Measurements from ENCODE around the gene SLC6A7.
"Not testable (repeated sequence)": the region's sequence is repeated elsewhere in the genome, so short reads cannot be mapped to it uniquely, and the experiment has no call there.

SLC6A7 gene

DNA sequence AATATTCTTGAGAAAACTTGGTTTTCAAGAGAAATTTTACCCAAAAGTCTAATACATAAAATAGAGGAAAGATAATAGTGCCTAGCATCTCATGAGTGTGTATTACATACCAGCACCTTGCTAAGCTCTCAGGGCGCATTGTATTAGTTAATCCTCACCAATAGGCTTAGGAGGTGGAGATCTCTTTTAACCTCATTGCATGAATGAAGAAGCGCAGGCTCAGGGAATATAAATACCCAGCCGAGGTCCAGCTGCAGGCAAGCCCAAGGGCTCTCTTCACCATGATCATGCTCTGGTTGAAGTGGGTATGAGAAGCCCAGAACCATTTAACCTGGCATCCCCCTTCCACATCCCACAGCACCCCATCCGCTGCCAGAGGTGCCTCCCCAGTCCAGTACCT, 53.7 kb downstream of the SLC6A7 start:
- no peak for DNase-seq (ENCODE audit: low spot score)

DNA sequence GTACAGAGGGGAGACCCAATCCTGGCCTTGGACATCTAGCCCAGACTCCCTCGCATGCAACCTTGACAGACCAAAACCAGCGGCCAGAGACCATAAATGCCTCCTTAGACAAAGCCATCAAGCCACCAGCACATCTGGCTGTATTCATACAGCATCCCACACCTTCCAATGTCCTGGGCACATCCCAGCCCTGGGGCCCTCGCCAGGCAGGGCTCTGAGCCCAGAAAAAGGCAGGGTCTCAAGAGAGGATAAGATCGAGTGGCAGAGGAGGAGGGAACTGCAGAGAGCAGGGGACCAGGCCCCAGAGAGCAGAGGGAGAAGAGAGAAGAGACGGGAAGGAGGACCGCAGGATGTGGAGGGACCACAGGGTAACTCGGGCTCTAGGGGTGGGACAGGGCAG, 54.3 kb downstream of the SLC6A7 start:
- DNase-seq (ENCODE audit: low spot score): no peak

- DNase-seq (ENCODE audit: low spot score): peak; percentile 76
Observed at GRCh38 chr5:150245111-150245789, 55.4 kb downstream of the SLC6A7 start.

DNA sequence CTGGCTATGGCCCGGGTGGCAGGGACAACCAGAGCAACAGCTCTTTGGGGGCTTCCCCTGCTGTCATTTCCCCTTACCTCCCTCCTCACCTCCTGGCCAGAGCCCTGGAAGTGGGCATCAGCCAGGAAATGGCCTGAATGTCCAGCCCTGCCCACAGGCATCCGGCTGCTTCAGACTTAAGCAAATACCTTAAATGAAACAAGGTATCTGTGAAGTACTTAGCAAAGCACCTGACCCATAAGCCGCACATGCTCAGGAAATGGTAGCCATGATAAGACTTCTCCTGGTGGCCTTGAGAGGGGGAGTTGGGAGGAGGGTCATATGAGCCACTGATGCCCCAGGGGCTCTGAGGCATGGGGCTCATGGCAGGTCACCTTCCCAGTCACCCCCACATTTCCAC, 55.9 kb downstream of the SLC6A7 start:
- no peak for DNase-seq (ENCODE audit: low spot score)

DNA sequence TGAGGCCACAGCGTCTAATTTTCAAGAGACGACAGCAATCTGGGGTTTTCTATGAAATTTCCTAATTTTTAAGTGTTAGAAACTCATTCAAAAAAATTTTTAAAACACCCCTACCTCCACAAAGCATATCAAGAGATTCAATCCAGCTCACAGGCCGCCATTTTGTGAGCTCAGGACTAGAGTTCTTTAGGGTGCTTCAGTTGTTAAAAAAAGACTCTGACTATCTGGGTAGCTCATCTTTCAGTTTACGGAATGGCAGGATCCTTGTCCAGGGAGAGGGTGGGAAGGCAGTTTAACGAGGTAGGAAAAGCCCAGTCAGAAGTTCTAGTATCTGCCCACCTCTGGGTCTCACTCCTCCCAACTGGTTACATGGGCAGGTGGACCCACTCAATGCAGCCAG, 56.6 kb downstream of the SLC6A7 start:
- no peak for DNase-seq (ENCODE audit: low spot score)

GRCh38 chr5:150246835-150247234, 57.0 kb downstream of the SLC6A7 start:
- DNase-seq (ENCODE audit: low spot score): no peak

- DNase-seq (ENCODE audit: low spot score): no peak
Observed at GRCh38 chr5:150247726-150248125, 57.9 kb downstream of the SLC6A7 start.

- not testable (repeated sequence) for DNase-seq (ENCODE audit: low spot score)
Observed at GRCh38 chr5:150248493-150248892, 58.6 kb downstream of the SLC6A7 start.

DNA sequence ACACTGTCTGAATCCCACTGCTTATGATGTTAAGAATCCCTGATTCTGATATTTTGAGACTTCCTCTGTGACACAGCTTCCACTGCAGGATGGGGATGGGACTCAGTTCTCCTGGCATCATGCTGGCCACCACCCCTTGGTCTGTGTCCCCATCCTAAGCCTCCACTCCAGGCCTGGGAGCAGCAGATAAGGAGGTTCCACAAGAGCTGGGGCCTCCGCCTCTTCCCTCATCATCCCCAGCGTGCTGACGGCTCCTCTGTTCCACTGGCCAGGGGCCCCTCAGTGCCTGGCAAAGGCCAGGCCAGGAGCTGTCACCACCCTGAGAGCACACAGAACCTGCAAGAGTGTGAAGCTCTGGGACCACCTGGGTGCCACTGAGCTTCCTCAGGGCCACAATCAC, 59.1 kb downstream of the SLC6A7 start:
- no peak for DNase-seq (ENCODE audit: low spot score)

DNA sequence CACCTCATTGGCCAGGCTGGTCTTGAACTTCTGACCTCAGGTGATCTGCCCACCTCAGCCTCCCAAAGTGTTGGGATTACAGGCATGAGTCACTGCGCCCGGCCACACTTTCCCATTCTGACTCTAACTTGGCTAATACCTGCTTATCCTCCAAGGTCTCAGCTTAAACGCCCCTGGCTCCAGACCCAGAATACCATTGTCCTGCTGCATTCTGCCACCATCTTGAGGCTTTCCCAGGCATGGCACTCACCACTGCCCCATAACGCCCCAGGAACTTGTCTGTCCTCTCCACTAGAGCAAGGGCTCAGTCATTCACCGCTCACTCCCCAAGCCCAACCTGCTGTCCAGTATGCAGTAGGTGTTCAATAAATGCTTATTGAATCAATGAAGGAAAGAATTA, 59.9 kb downstream of the SLC6A7 start:
- DNase-seq (ENCODE audit: low spot score): no peak

DNA sequence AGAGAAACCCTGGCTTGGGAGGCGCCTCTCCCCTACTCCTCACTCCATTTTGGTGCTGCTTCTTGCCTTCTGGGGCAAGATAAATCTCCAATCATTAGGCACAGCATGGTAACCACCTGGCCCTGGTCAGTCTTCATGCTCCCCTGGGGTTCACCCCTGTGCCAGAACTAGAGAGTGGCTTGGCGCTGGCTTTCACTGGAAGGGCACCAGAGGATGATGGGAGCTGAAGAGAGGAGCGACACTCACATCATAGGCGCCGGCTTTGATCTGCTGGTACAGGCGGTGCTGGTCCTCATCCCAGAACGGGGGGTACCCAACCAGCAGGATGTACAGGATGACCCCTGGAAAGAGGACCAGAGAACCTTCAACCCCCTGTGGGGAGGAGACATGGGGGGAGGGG, 61.6 kb downstream of the SLC6A7 start:
- DNase-seq (ENCODE audit: low spot score): no peak

GRCh38 chr5:150252489-150252888, 62.6 kb downstream of the SLC6A7 start:
- no peak for DNase-seq (ENCODE audit: low spot score)

GRCh38 chr5:150253416-150254208, 63.8 kb downstream of the SLC6A7 start:
- DNase-seq (ENCODE audit: low spot score): no peak

DNA sequence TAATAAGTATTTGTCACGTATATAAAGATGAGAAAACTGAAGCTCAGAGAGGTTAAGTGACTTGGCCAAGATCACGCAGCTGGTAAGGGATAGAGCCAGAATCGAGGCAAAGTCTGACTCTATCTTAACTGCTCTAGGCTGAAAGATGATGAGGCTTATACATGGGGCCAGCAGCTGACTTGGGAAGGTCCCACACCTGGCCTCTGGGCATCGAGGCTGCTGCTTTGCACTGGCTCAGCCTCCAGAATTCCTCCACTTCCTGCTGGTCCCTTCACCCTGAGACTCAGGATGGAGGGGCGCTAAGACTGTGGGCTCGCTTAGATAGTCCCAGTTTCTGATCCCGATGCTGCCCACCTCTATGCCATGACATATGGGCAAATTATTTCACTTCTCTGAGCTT, 64.5 kb downstream of the SLC6A7 start:
- no peak for DNase-seq (ENCODE audit: low spot score)

GRCh38 chr5:150254774-150255173, 64.9 kb downstream of the SLC6A7 start:
- no peak for DNase-seq (ENCODE audit: low spot score)

DNA sequence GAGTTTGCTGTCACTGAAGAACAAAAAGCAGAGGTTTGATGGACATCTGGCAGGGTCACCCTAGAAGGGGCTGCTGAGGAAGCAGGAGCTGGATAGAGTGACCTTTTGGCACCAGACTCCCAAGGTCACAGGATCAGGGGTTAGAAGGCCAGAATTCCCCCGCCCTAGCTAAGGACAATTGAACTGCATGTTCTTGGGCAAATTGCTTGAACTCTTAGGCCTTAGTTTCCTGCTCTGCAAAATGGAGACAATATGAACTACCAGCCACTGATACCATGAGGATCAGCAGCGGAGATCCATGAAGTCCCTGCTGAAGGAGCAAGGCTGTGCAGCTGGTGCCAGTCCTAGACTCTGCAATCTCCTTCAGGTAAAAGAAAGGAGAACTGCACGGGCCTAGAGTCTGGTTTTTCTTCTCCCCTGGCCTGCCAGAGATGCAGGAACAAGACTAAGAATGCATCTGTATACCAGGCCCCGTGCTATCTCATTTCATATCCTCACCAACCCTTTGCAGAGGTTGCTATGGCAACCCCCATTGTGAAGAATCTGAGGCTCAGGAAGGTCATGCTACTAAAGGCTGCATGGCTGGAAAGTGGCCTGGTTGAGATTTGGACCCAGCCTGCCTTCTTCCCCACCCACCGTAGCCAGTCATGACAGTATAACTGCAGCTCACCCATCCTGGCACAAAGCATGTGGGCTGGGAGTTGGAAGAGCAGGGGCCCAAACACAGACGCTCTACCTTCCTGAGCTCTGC, 66.0 kb downstream of the SLC6A7 start:
- no peak for DNase-seq (ENCODE audit: low spot score)

GRCh38 chr5:150256410-150257064, 66.7 kb downstream of the SLC6A7 start:
- DNase-seq (ENCODE audit: low spot score): no peak

- no peak for DNase-seq (ENCODE audit: low spot score)
Observed at GRCh38 chr5:150257424-150257823, 67.6 kb downstream of the SLC6A7 start.

DNA sequence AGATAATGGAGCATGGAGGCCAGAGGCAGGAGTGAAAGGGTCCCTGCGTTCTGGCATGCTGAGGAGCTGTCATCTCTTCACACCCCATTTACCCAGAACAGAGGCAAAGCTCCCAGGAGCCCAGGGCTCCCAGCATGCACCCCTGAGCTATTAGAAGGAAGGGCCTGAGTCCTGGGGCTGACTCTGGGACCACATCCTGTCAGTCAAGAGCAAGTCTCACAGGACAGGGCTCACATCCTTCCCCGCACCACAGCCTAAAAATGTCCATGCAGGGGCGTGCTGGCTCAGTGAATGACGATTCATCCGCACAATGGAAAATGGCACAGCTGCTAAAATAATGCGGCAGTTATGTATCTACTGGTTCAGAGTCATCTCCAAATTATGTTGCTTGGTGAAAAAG, 68.3 kb downstream of the SLC6A7 start:
- DNase-seq (ENCODE audit: low spot score): no peak
